GM18526 (cell line): ENCODE results near the gene ZCCHC12.

Experiments used
- POLR2A ChIP-seq: IDR thresholded peaks from 3 replicates; pipeline ENCODE4 v1.6.1; 2011; ENCODE audit not compliant: insufficient read length; ENCODE audit errors: extremely low read depth

The ZCCHC12 gene

DNA sequence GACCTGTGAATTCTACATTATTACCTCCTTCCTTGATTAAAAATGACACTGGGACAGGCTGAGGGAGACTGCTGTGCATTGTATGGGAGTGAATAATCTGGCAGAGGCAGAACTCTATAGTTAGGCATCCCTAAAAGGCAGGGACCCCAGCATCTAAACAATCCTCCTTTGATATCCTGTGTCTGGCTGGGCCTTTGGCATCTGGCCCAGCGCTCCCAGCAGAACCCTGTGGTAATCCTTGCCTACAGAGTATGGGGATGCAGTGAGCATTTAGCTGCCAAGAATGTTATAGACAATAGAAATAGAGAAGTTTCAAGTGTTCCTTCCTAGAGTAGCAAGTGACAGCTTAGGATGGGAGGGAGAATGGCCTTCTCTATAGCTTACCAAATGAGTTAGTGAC, 38.5 kb downstream of the ZCCHC12 start:
- no peak for TF ChIP-seq POLR2A

DNA sequence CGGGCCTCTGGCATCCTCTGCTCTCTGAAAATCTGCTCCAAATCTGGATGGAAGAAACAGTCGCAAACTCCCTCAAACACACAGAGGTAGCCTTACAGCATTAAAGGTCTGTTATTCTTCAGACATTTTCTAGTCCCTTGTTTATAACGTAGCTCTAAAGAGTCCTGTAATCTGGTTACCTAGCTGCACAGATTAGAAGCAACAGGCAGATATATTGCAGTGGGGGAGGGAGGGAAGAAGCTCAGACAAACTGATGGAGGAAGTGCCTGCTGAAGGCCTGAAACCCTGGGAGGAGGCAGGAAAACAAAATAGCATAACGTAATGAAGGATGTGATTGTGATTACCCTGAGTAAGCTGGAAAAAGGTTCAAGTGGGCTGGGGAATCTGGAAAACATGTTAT, 39.4 kb downstream of the ZCCHC12 start:
- no peak for TF ChIP-seq POLR2A

DNA sequence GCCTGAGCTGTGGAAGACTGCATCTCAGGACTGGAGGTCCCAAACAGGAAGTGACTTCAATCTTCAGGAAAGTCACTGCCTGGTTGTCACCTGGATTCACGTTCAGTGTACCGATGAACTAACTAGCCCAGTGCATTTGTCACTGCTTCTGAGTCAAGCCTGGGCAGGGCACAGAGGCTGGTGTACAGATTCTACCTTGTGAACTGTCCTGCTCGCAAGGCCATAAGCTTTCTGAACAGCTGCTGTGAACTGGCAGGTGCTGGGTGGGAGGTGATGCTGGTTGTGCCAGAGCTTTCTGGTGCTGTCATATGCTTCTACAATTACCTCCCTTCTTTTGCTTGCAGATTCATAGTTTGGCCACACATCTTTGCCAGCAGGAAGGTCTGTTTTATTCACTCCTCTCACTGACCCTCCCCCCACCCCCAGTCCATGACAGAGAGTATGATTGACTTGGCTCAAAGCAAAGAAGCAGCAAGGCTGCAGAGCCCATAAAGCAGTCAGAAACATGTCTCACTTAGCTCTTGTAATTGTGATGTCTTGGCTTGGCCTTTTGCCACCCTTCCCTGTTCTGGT, 40.5 kb downstream of the ZCCHC12 start:
- no peak for TF ChIP-seq POLR2A

DNA sequence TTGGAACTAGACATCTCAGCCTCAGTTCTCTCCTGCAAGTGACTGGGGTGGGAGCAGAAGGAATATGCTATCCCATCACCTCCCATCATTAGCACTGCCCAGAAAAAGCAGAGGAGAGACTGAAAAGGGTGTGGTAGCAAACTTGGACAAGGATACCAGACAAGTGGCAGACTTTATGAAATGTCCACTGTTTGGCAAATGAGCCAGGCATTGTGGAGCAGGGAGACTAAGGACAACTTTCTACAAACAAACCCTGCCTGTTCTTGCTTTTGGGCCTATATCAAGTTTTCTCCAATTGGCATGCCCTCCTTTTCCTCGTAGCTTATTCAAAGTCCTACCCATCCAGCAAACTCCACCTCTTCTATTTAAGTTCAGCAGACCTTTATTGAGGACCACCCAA, 41.6 kb downstream of the ZCCHC12 start:
- no peak for TF ChIP-seq POLR2A

DNA sequence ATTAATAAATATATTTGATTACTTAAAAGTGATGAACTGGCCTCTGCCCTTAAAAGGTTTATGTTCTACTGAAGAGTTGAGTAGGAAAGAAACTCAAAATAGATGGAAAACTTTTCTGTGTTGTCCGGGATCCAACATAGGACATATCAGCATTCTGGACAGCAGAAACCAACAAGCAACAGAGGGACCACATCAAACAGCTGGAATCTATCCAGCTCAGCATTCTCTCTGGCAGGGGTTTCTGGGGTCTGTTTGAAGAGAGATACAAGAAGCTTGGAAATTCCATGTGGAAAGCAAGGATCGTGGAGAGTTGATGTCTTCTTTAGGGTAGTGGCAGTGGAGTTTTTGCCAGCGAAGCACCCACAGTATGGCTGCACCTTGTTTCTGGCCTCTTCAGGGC, 43.6 kb downstream of the ZCCHC12 start:
- TF ChIP-seq POLR2A: no peak

DNA sequence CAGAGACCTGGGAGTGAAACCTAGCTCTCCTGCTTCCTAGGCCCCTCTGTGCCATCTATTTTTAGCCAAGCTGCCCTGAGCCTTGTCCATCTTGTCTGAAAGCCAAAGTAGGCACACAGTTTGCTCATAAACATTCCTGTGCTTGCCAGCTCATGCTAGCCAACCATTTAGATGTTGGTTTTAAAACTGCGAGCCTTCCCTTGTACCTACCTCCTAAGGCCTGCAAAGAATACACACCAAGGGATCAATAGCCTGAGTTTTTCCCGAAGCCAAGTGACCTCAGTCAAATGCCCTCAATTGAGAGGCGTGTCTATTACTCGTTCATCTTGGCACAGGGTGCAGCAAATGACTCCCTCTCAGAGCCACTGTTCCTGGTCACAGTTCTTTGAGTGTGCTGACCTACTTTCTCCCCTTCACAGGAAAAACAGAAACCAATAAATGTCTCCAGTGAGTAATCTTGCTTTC, 48.5 kb downstream of the ZCCHC12 start:
- no peak for TF ChIP-seq POLR2A
